ENCODE results near the gene BSDC1.

BSDC1 gene

GRCh38 chr1:32393832-32394140 is 455 bp downstream of the BSDC1 start:
- DNase-seq (ENCODE audit: low read depth): no peak

GRCh38 chr1:32393136-32393535 is 1.1 kb downstream of the BSDC1 start:
- no peak for DNase-seq (ENCODE audit: low read depth)

DNA sequence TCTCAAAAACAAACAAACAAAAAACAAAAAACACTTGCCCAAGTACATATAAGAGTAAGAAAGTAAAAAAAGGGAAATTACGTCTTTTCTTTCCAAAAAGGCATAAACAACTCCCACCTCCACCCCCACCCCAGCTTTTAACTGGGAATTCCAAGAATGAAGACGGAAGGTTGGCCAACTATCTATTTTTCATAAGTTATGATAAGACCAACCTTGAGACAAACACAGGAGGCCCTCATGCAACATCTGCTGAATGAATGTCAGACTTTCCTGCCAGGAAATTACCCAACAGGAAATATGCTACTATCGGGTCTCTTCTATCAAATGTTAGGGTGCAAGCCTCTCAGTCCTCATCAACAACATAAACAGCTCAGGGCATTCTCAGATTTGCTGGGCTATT is 1.9 kb downstream of the BSDC1 start:
- no peak for DNase-seq (ENCODE audit: low read depth)

DNA sequence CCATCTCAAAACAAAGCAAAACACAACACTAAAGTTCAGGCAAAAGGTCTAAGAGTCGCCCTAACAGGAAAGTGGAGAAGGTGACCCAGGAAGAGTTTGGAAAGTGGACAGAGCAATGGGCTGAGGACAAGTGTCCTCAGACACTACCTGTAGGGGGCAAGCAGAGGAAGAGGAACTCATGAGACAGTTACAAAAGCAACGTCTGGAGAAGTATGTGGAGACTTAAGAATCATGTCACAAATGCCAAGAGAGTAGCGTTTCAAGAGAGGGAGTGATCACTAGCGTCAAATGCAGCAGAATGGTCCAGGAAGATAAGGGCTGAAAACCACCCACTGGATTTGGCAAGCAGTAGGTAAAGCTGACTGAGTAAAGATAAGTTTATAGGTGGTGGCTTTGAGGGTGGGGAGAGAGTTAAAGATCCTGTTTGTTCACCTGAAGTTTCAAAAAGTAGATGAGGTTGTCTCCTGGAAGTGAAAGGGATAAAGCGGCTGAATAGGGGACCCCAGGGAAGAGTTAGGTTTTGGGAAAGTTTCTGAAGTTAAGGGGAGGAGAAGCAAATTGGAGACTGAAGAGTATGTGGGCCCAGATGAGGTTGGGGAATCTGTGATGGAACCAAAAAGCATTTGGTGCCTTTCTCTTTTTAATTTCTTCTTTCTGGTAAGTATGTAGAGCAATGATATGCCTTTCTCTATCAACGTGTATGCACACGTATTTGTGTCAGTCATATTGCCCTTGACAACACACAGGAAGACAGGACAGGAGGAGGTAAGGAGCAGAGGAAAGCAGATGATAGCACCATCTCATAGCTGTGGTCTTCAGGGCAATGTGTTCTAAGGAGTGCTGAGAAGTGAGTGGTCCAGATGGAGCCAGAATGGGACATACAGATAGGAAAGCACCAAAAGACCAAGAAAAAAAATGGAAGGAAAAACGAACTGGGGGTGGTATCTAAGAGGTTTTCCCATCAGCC is 3.1 kb downstream of the BSDC1 start:
- DNase-seq (ENCODE audit: low read depth): no peak

- no peak for DNase-seq (ENCODE audit: low read depth)
These were observed 5.6 kb downstream of the BSDC1 start for GRCh38 chr1:32388641-32389040.

- DNase-seq (ENCODE audit: low read depth): no peak
These were observed 7.4 kb downstream of the BSDC1 start for GRCh38 chr1:32386676-32387392.

DNA sequence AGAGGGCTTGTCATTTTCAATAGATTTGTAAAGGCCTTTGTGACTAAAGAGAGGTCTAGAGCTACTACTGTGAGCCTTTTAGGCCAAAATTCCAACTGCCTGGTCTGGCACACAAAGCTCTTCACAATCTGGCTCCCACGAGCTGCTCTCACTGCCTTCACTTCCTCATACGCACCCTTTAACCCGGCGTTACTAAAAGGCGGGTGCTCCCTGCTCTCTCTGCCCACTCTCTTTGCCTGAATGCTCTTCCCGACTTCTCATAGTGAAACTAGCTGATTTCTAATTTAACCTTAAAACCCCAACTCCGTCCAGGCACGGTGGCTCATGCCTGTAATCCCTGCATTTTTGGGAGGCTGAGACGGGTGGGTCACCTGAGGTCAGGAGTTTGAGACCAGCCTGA is 14.2 kb downstream of the BSDC1 start:
- DNase-seq (ENCODE audit: low read depth): no peak

DNA sequence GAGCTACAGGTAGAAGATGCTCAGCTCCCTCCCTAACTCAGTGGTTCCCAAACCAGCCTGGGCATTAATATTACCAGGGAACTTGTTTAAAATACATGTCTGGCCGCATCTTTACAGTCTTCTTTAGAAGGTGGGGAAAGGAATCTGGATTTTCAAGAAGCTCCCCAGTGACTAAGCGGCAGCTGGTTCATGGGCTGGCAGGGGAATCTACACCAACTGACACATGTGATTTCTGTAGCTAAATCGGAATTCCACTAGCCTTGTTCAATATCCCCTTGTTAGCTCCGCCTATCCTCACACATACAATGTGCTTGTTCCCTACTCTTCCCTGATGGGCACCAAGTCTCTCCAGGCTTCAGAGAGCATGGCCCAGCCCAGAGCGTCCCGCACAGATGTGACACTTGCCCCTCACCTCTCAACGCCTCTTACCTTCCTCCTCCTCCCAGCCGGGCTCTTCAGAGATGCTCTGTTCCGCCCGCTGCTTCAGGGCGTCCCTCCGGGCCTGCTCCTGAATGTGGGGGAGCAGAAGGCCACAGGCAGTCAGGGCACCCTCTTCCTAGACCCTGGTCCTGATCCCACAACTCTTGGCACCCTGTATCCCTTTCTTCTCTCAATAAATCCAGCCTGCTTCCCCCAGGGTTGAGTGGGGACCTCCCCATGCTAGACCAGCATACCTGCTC is 16.6 kb downstream of the BSDC1 start:
- no peak for DNase-seq (ENCODE audit: low read depth)

DNA sequence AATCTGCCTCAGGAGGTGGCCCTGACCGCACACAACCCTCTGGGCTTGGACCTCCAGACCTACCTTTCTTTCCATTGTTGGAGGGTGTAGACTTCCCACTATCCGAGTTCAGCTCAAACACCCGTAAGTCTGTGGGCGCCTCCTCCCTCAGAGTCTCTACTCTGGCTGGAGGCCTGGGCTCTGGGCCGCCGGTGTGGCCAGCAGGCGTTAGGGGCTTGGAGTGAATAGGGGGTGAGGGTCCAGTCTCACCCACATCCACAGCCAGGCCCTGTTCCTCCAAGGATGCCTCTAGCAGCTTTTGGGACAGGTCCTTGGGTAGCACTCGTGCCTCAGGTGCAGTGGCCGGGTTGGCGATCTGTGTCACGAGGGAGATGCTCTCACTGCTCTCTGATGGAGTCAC is 18.0 kb downstream of the BSDC1 start:
- no peak for DNase-seq (ENCODE audit: low read depth)

- no peak for DNase-seq (ENCODE audit: low read depth)
These were observed 20.1 kb downstream of the BSDC1 start for GRCh38 chr1:32373996-32374592.

DNA sequence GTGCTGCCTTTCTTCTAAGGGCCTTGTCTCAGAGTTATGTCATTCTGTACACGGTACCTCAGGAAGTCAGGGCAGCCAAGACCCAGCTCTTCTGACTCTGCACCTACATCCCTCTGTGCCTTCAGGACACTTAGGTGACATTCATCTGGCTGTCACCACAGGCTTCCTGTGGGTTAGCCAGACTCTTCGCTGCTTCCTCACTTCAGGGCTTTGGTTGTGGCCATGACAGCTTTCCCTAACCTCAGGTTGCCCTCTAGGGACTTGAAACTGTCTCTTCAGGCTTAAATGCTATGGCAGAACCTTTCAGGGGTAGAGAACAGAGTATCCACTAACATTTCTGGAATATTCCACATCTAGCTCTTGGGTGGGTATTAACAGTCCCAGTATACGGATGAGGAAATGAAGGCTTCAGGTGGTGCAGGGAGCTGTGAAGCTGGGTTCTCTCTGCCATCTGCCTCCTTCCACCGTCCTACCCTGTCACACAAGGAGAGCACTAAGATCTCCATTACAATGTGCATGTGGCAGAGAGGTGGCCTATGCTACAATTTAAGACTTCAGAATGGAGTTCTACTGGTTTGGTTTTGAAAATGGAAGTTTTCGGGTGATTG is 22.0 kb downstream of the BSDC1 start:
- peak; percentile 33 for DNase-seq (ENCODE audit: low read depth)

DNA sequence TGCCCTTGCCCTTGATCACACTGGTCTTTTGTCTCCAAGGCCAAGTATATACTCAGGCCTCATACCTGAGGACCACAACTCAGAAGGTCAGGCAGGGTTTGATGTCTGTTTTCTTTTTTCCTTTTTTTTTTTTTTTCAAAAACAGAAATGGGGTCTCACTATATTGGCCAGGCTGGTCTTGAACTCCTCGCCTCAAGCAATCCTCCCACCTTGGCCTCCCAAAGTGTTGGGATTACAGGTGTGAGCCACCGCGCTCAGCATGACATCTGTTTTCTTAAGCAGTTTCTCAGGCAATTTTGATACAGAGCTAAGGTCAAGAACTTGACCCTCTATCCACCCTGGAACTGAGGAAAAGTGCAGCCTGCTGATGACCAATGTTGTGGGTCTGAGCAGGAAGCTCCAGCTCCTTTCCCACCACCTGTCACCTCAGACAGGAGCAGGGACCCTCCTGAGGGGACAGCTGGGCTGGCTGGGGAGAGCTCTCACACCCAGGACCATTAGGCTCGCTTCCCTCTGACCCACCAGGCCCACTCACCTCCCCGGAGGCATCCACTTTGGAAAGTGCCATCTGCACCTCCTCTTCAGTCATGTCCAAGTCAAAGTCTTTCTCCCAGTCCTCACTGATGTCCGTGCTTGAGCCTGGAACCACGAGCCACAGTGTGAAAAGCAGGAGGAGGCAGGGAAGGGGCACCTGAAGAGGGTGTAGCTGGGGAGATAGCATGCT is 26.2 kb downstream of the BSDC1 start:
- no peak for DNase-seq (ENCODE audit: low read depth)

DNA sequence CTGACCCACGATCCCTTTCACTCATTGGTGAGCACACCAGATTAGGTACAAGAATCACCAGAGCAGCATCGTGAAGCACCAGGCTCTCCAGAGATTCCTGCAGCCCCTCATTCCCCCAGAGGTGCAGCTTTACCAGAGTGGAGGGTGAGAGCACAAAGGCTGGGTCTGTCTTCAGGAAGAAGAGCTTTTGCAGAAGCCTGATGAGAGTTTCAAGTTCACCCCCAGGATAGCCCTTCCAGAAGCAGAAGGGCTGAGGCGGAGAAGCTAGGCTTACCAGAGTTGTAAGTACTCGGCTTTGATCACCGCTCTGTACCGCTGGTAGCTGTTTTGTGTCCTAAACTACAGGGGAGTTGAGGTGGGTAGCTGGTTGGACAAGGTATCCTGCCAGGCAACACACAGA is 28.8 kb downstream of the BSDC1 start:
- no peak for DNase-seq (ENCODE audit: low read depth)

DNA sequence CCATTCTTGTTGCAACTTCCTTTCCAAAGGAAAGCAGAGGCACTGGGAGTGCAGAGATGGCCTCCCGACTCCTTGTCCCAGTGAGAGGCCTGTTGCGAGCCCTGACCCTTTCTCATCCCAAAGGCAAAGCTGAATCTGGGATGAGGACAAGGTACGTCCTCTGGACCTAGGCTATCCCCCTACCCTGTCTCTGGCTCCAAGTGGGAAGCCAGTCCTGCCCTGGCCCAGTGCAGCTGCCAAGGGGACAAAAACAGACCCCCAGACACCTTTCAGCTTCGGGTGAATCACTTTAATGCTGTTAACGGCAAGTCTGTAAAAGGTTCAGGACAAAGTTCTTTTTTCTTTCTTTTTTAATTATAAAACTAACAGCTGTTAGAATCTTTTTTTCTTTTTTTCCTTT is 29.4 kb downstream of the BSDC1 start:
- DNase-seq (ENCODE audit: low read depth): no peak

GRCh38 chr1:32363713-32364112 is 30.5 kb downstream of the BSDC1 start:
- DNase-seq (ENCODE audit: low read depth): no peak

- no peak for DNase-seq (ENCODE audit: low read depth)
These were observed 31.5 kb downstream of the BSDC1 start, which contains the start of the genes FAM229A and TSSK3 for GRCh38 chr1:32362474-32363313. Gene FAM229A, minus strand, starts transcription at chr1:32362485. Its CDS starts 394 bp downstream, at chr1:32362091. Gene TSSK3, plus strand, starts transcription at chr1:32362539. Its CDS starts 163 bp downstream, at chr1:32362702.

DNA sequence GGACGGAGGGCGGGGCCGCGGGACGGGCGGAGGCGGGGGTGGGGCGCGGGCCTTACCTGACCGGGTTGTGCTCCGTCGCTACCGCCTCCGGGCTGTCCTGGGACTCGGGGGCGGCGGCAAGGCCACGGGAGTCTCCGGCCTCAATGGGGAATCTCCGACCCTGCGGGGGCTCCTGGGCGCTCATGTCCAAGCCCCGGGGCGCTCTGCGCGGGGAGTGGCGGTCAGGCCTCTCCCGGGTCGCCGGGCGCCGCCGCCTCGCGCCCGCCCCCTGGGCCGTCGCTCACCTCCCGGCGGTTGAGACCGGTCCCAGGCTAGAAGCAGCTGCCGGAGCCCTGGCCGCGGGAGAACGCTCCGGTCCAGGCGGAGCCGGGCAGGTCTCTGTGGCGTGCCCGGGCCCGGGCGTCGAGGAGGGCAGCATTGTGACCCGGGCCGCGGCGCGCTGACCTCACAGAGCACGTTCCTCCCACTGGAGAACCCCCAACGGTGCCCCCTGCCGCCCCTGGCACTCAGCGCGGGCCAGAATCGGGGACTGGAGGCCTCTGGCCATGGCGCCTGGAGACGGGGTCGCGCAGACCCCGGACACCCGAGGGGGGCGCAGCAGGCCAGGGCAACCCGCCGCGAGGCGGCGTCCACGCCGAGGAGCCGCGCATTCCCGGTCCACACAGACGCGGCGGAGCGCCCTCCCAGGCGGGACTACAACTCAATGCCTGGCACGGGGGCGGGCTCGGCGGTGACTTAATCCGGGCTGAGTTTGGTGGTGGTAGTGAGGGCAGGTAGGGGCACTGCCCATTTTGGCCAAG is 32.4 kb downstream of the BSDC1 start:
- DNase-seq (ENCODE audit: low read depth): no peak

- DNase-seq (ENCODE audit: low read depth): no peak
These were observed 33.0 kb downstream of the BSDC1 start for GRCh38 chr1:32361308-32361673.

GRCh38 chr1:32358435-32358834 is 35.8 kb downstream of the BSDC1 start:
- no peak for DNase-seq (ENCODE audit: low read depth)

Measured in activated T-helper 1 cell treated with Interleukin-2 at 50 U/mL for 16 hours (primary cell).